T follicular helper cell (primary cell): ENCODE results near the gene ELOVL2.
A peak's percentile ranks its signal among the peaks of the same experiment; 100 is the strongest.

Experiments
- DNase-seq: peaks from one replicate; pipeline ENCODE4 v3.0.0-alpha.2; 2020; ENCODE audit warnings: low read depth

Gene ELOVL2

GRCh38 chr6:10979603-10980002 is 64.5 kb downstream of the ELOVL2 start:
- DNase-seq = no peak

GRCh38 chr6:10977231-10977968 is 66.7 kb downstream of the ELOVL2 start:
- DNase-seq = no peak

GRCh38 chr6:10976571-10976970 is 67.5 kb downstream of the ELOVL2 start:
- no peak for DNase-seq

- DNase-seq = no peak
Observed at GRCh38 chr6:10972196-10972595, 71.9 kb downstream of the ELOVL2 start.

GRCh38 chr6:10970731-10971130 is 73.4 kb downstream of the ELOVL2 start:
- DNase-seq = no peak

- DNase-seq = no peak
Observed at GRCh38 chr6:10968776-10969175, 75.3 kb downstream of the ELOVL2 start.

GRCh38 chr6:10964684-10965083 is 79.4 kb downstream of the ELOVL2 start:
- DNase-seq = no peak

GRCh38 chr6:10963113-10963512 is 81.0 kb downstream of the ELOVL2 start:
- DNase-seq = no peak

GRCh38 chr6:10962673-10963072 is 81.4 kb downstream of the ELOVL2 start:
- DNase-seq = no peak

- no peak for DNase-seq
Observed at GRCh38 chr6:10961837-10962236, 82.3 kb downstream of the ELOVL2 start.

GRCh38 chr6:10960171-10960570 is 83.9 kb downstream of the ELOVL2 start:
- no peak for DNase-seq

GRCh38 chr6:10957414-10957886 is 86.7 kb downstream of the ELOVL2 start:
- DNase-seq = no peak

- no peak for DNase-seq
Observed at GRCh38 chr6:10956776-10957175, 87.3 kb downstream of the ELOVL2 start.

GRCh38 chr6:10954590-10955010 is 89.5 kb downstream of the ELOVL2 start:
- DNase-seq = peak; percentile 29

GRCh38 chr6:10951675-10952282 is 92.3 kb downstream of the ELOVL2 start:
- no peak for DNase-seq

- DNase-seq = no peak
Observed at GRCh38 chr6:10949579-10950490, 94.3 kb downstream of the ELOVL2 start.

GRCh38 chr6:10947966-10948365 is 96.1 kb downstream of the ELOVL2 start:
- no peak for DNase-seq

- no peak for DNase-seq
Observed at GRCh38 chr6:10945845-10946244, 98.3 kb downstream of the ELOVL2 start.

GRCh38 chr6:10939840-10940239 is 104.3 kb downstream of the ELOVL2 start:
- no peak for DNase-seq

GRCh38 chr6:10933126-10933525 is 111.0 kb downstream of the ELOVL2 start:
- DNase-seq = no peak
